GM12878 (cell line): ENCODE results near the gene KATNA1. TPM values are rescaled to one million over a fixed set of nuclear protein-coding genes. Genes with fewer than 3 reads are reported as not detected.

Experiments
- ATAC-seq: fragments of 200-7000 bp; cut with Tn5 transposase; 3 replicates; pipeline ENCODE4 v1.9.1; 2020; ENCODE audit warnings: mild to moderate bottlenecking, moderate library complexity
- BruUV-seq: library from RNA; stranded (reverse); fragments of 400-500 nt; replicated peaks from 2 replicates; lab custom pipeline; 2021; lab: Mats Ljungman, UMichigan
- CTCF ChIA-PET: fragments of 300-600 bp; sonication (Branson Sonifier 250); formaldehyde crosslinking; extraction: SDS; loops from one replicate; lab custom pipeline; 2021; ENCODE audit warnings: inconsistent platforms; lab: Yijun Ruan, JAX
- POLR2A ChIA-PET: fragments of 350-600 bp; formaldehyde crosslinking; extraction: SDS; loops from one replicate; lab custom pipeline; 2021; ENCODE audit warnings: inconsistent platforms; lab: Charles Lee
- RAD21 ChIA-PET: fragments of 300-600 bp; sonication (Branson Sonifier 250); formaldehyde crosslinking; loops from one replicate; lab custom pipeline; 2023; ENCODE audit warnings: antibody characterized with exemption; ENCODE audit not compliant: unreplicated experiment; lab: Charles Lee
- SMC1A ChIA-PET: fragments of 300-600 bp; sonication (Branson Sonifier 250); formaldehyde crosslinking; loops from one replicate; lab custom pipeline; 2023; ENCODE audit not compliant: unreplicated experiment, uncharacterized antibody; lab: Charles Lee
- DNase-seq: peaks from one replicate; pipeline ENCODE4 v3.0.0-alpha.2; 2011; ENCODE audit warnings: low read depth, low spot score
- FAIRE-seq: peaks from 3 replicates; lab custom pipeline; 2011; peaks lifted over from hg19 to GRCh38; lab: Jason Lieb, UNC
- H2AFZ ChIP-seq: 2 replicates; pipeline ENCODE4 v1.6.0; 2011; ENCODE audit warnings: low read depth, low read length, control low read depth; ENCODE audit not compliant: control insufficient read depth
- H3K27ac ChIP-seq: 2 replicates; pipeline ENCODE4 v1.5.1; 2011; ENCODE audit warnings: control low read depth; ENCODE audit not compliant: control insufficient read depth, insufficient read depth
- H3K27me3 ChIP-seq, 2 experiments: replicated peaks in 1 of 2; 2 replicates each; pipeline versions ENCODE4 v1.6.0 to v1.6.1; 2011; ENCODE audit warnings: low read length in 1 of 2; ENCODE audit not compliant: control insufficient read depth in 2 of 2, insufficient read depth in 2 of 2
- H3K36me3 ChIP-seq, 2 experiments: 2 replicates each; pipeline ENCODE4 v1.5.1; 2011; ENCODE audit warnings: low read length in 1 of 2; ENCODE audit not compliant: control insufficient read depth in 2 of 2, insufficient read depth in 2 of 2
- H3K4me1 ChIP-seq: 2 replicates; pipeline ENCODE4 v1.6.1; 2011; ENCODE audit warnings: mild to moderate bottlenecking, low read length, moderate library complexity, mixed read lengths; ENCODE audit not compliant: control insufficient read depth, insufficient read depth
- H3K4me2 ChIP-seq: 2 replicates; pipeline ENCODE4 v1.6.0; 2011; ENCODE audit warnings: control low read depth; ENCODE audit not compliant: control insufficient read depth, insufficient read depth
- H3K4me3 ChIP-seq: fragments of 200-600 bp; sonication (generic); 2 replicates; pipeline ENCODE4 v1.5.1; 2016
- H3K79me2 ChIP-seq: 2 replicates; pipeline ENCODE4 v1.6.0; 2011; ENCODE audit warnings: low read length; ENCODE audit not compliant: control insufficient read depth, insufficient read depth
- H3K9ac ChIP-seq: 2 replicates; pipeline ENCODE4 v1.8.0; 2011; ENCODE audit warnings: low read length, control low read depth, mixed read lengths; ENCODE audit not compliant: control insufficient read depth, insufficient read depth
- H3K9me3 ChIP-seq: replicated peaks from 3 replicates; pipeline ENCODE4 v1.5.1; 2011; ENCODE audit warnings: mild to moderate bottlenecking, low read length; ENCODE audit not compliant: control insufficient read depth, insufficient read depth
- H4K20me1 ChIP-seq: 2 replicates; pipeline ENCODE4 v1.6.0; 2011; ENCODE audit not compliant: control insufficient read depth, insufficient read depth
- CBX5 ChIP-seq: sonication (generic); IDR thresholded peaks from 2 replicates; pipeline ENCODE4 v1.6.1; 2016; ENCODE audit warnings: low read depth, moderate library complexity, mild to moderate bottlenecking, inconsistent platforms
- CREM ChIP-seq: IDR thresholded peaks from 2 replicates; pipeline ENCODE4 v1.6.1; 2014; ENCODE audit warnings: antibody characterized with exemption, low read depth
- EED ChIP-seq: sonication (generic); IDR thresholded peaks from 2 replicates; pipeline ENCODE4 v1.6.1; 2016; ENCODE audit warnings: antibody characterized with exemption, low read depth
- GABPA ChIP-seq: IDR thresholded peaks from 2 replicates; pipeline ENCODE4 v1.6.1; 2014; ENCODE audit warnings: antibody characterized with exemption, low read depth, mild to moderate bottlenecking, inconsistent platforms
- HDAC6 ChIP-seq: fragments of 200-600 bp; sonication (generic); IDR thresholded peaks from one replicate; pipeline ENCODE4 v1.8.0; 2017; ENCODE audit warnings: antibody characterized with exemption; ENCODE audit not compliant: unreplicated experiment
- IKZF1 ChIP-seq: fragments of 450-650 bp; conservative IDR thresholded peaks from 2 replicates; pipeline ENCODE4 v1.6.1; 2017; ENCODE audit warnings: antibody characterized with exemption, mild to moderate bottlenecking
- IKZF2 ChIP-seq, 2 experiments: fragments of 450-650 bp; IDR thresholded peaks; 2 replicates each; pipeline ENCODE4 v1.6.1; 2017; ENCODE audit warnings: mild to moderate bottlenecking in 2 of 2, moderate library complexity in 2 of 2
- JUNB ChIP-seq: IDR thresholded peaks from 2 replicates; pipeline ENCODE4 v1.6.1; 2016; ENCODE audit warnings: antibody characterized with exemption, mild to moderate bottlenecking
- MEF2A ChIP-seq: IDR thresholded peaks from 2 replicates; pipeline ENCODE4 v1.6.1; 2011; ENCODE audit warnings: low read depth, mild to moderate bottlenecking, low read length, moderate library complexity; ENCODE audit not compliant: insufficient read depth
- MTA3 ChIP-seq: IDR thresholded peaks from 2 replicates; pipeline ENCODE4 v1.6.1; 2012; ENCODE audit warnings: low read length, inconsistent platforms, borderline replicate concordance
- MYB ChIP-seq: fragments of 150-350 bp; IDR thresholded peaks from 2 replicates; pipeline ENCODE4 v1.6.1; 2014; ENCODE audit warnings: mild to moderate bottlenecking, low read depth, low read length, borderline replicate concordance
- PML ChIP-seq: IDR thresholded peaks from 2 replicates; pipeline ENCODE4 v1.6.1; 2012; ENCODE audit warnings: low read length, inconsistent platforms
- SPI1 ChIP-seq: IDR thresholded peaks from 2 replicates; pipeline ENCODE4 v1.6.1; 2011; ENCODE audit warnings: low read depth, mild to moderate bottlenecking, low read length, moderate library complexity, borderline replicate concordance; ENCODE audit not compliant: insufficient read depth
- SUZ12 ChIP-seq: fragments of 200-600 bp; sonication (generic); IDR thresholded peaks from one replicate; pipeline ENCODE4 v1.6.1; 2018; ENCODE audit warnings: antibody characterized with exemption, mild to moderate bottlenecking; ENCODE audit not compliant: unreplicated experiment
- YY1 ChIP-seq: IDR thresholded peaks from 2 replicates; pipeline ENCODE4 v1.6.1; 2011; ENCODE audit warnings: low read depth, mild to moderate bottlenecking, low read length
- ZNF24 ChIP-seq: fragments of 450-650 bp; IDR thresholded peaks from 2 replicates; pipeline ENCODE4 v1.6.1; 2017; ENCODE audit warnings: antibody characterized with exemption, mild to moderate bottlenecking
- WGBS: methylation state at CpG from one replicate; pipeline ENCODE4 v1.1.6; 2016; ENCODE audit warnings: low lambda C conversion rate; ENCODE audit not compliant: insufficient replicate concordance, insufficient coverage; ENCODE audit errors: missing lambda C conversion rate; 5-methylcytosine and 5-hydroxymethylcytosine counted together
- in situ Hi-C: fragments of 300-500 bp; cut with MboI; formaldehyde crosslinking; loops from 9 replicates; pipeline ENCODE4 v1.14.3; 2018; ENCODE audit warnings: mixed read lengths
- intact Hi-C: fragments of 100-400 bp; cut with micrococcal nuclease; formaldehyde crosslinking; loops from one replicate; pipeline ENCODE4 v1.14.2; 2022; ENCODE audit not compliant: unreplicated experiment
- polyA plus RNA-seq, 11 experiments: library from polyadenylated mRNA; depleted of rRNA in 4 of 11; unstranded in 6 of 11; stranded (reverse) in 5 of 11; fragments of >200 nt; fragmentation: Nextera tagmentation in 4 of 11; fragmentation: Illumina TruSeq in 1 of 11; extraction: Ambion mirVana in 4 of 11; extraction: Trizol in 1 of 11; gene quantifications; 1 replicate in 1 of 11; 2 replicates in 10 of 11; pipeline versions ENCODE4 v1.2.1 to v1.2.3, GENCODE V29; 2011 to 2016; ENCODE audit warnings: inconsistent platforms in 2 of 11, missing spikeins in 2 of 11, low read depth in 1 of 11
- total RNA-seq, 4 experiments: library from RNA; depleted of rRNA in 3 of 4; stranded (reverse); fragments of >200 nt in 3 of 4; fragmentation: Illumina TruSeq in 1 of 4; extraction: Trizol in 1 of 4; gene quantifications; 2 replicates each; pipeline versions ENCODE4 v1.2.1 to v1.2.3, GENCODE V29; 2013 to 2021
- TF ChIP-seq, protein P1 (sequence below): IDR thresholded peaks from 2 replicates; pipeline ENCODE4 v1.6.1; 2012; ENCODE audit warnings: low read depth, low read length, improper control_type of control experiment
- TF ChIP-seq, protein P2 (sequence below): fragments of 450-650 bp; IDR thresholded peaks from 2 replicates; pipeline ENCODE4 v1.6.1; 2018; ENCODE audit warnings: mild to moderate bottlenecking, low read depth, moderate library complexity; ENCODE audit not compliant: partially characterized antibody

KATNA1 gene
- total and polyA plus RNA-seq, 10 of the 15 experiments (the other 5 are each of a cell fraction or from before 2014, with no cell fraction given) = 15.4 to 35.3 (median 25.1) TPM

DNA sequence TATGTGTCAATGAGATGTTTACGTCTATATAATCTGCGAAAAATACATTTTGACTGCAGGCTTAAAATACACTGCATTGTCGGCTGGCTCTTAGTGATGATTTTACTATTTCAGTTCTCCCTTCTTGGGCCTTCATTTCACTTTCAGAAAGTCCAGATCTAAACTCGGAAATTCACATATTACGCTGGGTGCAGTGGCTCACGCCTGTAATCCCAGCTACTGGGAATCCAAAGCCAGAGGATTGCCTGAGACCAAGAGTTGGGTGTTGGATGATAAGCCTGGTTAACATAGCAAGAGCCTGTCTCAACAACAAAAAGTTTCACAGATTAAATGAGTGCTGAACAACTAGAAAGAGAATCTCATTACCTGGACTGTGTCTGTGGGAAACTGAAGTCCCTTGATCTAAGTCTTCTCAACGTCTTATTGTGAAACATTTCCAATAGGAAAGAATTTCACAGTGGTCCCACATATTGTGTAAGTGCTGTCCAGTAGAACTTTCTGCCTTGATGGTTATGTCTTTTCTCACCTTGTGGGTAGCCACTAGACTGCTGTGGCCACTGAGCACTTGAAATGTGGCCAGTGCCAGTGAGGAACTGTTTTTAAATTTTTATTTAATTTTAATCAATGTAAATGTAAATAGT lies 80.4 kb downstream of the KATNA1 start:
- H3K4me3 ChIP-seq = peak overlapping the region; percentile 97
- intact Hi-C loops (loop anchor here (2.0 to 5.0 kb wide), 4 partner anchors 81 to 179 kb away; partner anchors contain the start of genes KATNA1, LATS1, NUP43 and PCMT1), in situ Hi-C loops (no loop called here)
- H3K27me3 ChIP-seq = no peaks in the 10 kb centered on the region
- H2AFZ ChIP-seq = peak overlapping the region; percentile 18; the same call in 1 of the 2 replicates
- peak overlapping the region; percentile 77 for H3K4me2 ChIP-seq
- ChIA-PET SMC1A (interaction anchor here (1.6 to 1.7 kb wide), 3 partner anchors 12 to 150 kb away, joined by 4 to 5 read pairs (median 4); partner anchors contain the start of gene LATS1), CTCF (interaction anchor here (0.7 to 1.1 kb wide), 4 partner anchors 51 to 254 kb away, joined by 3 to 4 read pairs (median 3); no protein-coding TSS in a partner anchor), POLR2A (interaction anchor here (2.0 kb wide), 1 partner anchor 150 kb away, joined by 4 read pairs; no protein-coding TSS in a partner anchor), RAD21 (interaction anchor here (0.9 kb wide), 2 partner anchors 21 to 149 kb away, joined by 3 read pairs; no protein-coding TSS in a partner anchor)
- no peaks in the 10 kb centered on the region for H3K9me3 ChIP-seq
- H3K9ac ChIP-seq = peak overlapping the region; percentile 61
- 0 out of 3 replicates have a peak, but pooled peaks have one; percentile 3 for ATAC-seq
- WGBS = 2% methylated on average over 7 of the region's 7 CpGs
- DNase-seq = no peak
- FAIRE-seq = peak; percentile 23
- H4K20me1 ChIP-seq = no peaks in the 10 kb centered on the region
- H3K27ac ChIP-seq = peak overlapping the region; percentile 94
- H3K36me3 ChIP-seq = peaks cover 0 to 5% of the 10 kb centered on the region in 2 experiments; a peak in 1 of 4 replicates
- H3K4me1 ChIP-seq = peaks cover 13% of the 10 kb centered on the region; the same call in 1 of the 2 replicates
- no TSS peak for BruUV-seq
- peaks cover 50% of the 10 kb centered on the region for H3K79me2 ChIP-seq
- TF ChIP-seq HDAC6 (no peak), IKZF2 (IDR thresholded peaks at IDR 0.05) (peak in 1 of 2 experiments; percentile 20; a peak in 1 of 4 replicates), IKZF1 (no peak), SUZ12 (no peak), YY1 (no peak), CREM (peak; percentile 28; the same call in 1 of the 2 replicates), PML (0 out of 2 replicates have a peak, but pooled peaks have one; percentile 57), MTA3 (0 out of 2 replicates have a peak, but pooled peaks have one; percentile 3), GABPA (no peak), MEF2A (peak; percentile 14; the same call in 1 of the 2 replicates), JUNB (0 out of 2 replicates have a peak, but pooled peaks have one; percentile 6), EED (peak; percentile 56; the same call in 1 of the 2 replicates), SPI1 (peak; percentile 56), MYB (no peak), CBX5 (no peak), ZNF24 (no peak)
- TF ChIP-seq, protein P1, sequence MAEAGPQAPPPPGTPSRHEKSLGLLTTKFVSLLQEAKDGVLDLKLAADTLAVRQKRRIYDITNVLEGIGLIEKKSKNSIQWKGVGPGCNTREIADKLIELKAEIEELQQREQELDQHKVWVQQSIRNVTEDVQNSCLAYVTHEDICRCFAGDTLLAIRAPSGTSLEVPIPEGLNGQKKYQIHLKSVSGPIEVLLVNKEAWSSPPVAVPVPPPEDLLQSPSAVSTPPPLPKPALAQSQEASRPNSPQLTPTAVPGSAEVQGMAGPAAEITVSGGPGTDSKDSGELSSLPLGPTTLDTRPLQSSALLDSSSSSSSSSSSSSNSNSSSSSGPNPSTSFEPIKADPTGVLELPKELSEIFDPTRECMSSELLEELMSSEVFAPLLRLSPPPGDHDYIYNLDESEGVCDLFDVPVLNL = no peak
- TF ChIP-seq, protein P2, sequence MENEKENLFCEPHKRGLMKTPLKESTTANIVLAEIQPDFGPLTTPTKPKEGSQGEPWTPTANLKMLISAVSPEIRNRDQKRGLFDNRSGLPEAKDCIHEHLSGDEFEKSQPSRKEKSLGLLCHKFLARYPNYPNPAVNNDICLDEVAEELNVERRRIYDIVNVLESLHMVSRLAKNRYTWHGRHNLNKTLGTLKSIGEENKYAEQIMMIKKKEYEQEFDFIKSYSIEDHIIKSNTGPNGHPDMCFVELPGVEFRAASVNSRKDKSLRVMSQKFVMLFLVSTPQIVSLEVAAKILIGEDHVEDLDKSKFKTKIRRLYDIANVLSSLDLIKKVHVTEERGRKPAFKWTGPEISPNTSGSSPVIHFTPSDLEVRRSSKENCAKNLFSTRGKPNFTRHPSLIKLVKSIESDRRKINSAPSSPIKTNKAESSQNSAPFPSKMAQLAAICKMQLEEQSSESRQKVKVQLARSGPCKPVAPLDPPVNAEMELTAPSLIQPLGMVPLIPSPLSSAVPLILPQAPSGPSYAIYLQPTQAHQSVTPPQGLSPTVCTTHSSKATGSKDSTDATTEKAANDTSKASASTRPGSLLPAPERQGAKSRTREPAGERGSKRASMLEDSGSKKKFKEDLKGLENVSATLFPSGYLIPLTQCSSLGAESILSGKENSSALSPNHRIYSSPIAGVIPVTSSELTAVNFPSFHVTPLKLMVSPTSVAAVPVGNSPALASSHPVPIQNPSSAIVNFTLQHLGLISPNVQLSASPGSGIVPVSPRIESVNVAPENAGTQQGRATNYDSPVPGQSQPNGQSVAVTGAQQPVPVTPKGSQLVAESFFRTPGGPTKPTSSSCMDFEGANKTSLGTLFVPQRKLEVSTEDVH = no peak
